ENCODE results near the gene MYBPHL.
A peak's percentile ranks its signal among the peaks of the same experiment; 100 is the strongest.

MYBPHL gene

GRCh38 chr1:109251277-109252166 is 55.3 kb downstream of the MYBPHL start:
- no peak for DNase-seq (ENCODE audit: low spot score)

- DNase-seq (ENCODE audit: low spot score) = no peak
These were observed 56.1 kb downstream of the MYBPHL start for GRCh38 chr1:109250454-109251276.

- peak; percentile 67 for DNase-seq (ENCODE audit: low spot score)
These were observed 57.0 kb downstream of the MYBPHL start for GRCh38 chr1:109249654-109250401.

- DNase-seq (ENCODE audit: low spot score) = peak; percentile 89
These were observed 57.8 kb downstream of the MYBPHL start, which contains the start of gene CELSR2 for GRCh38 chr1:109248797-109249629. Gene CELSR2 (plus strand): TSS chr1:109249539. CDS start chr1:109250080, 541 bp downstream.

- no peak for DNase-seq (ENCODE audit: low spot score)
These were observed 58.4 kb downstream of the MYBPHL start for GRCh38 chr1:109248444-109248796.

GRCh38 chr1:109247401-109248365 is 59.1 kb downstream of the MYBPHL start:
- no peak for DNase-seq (ENCODE audit: low spot score)

- no peak for DNase-seq (ENCODE audit: low spot score)
These were observed 60.7 kb downstream of the MYBPHL start for GRCh38 chr1:109246141-109246551.

- no peak for DNase-seq (ENCODE audit: low spot score)
These were observed 62.8 kb downstream of the MYBPHL start for GRCh38 chr1:109243860-109244552.

GRCh38 chr1:109243221-109243620 is 63.6 kb downstream of the MYBPHL start:
- DNase-seq (ENCODE audit: low spot score) = no peak

- peak; percentile 50 for DNase-seq (ENCODE audit: low spot score)
These were observed 64.4 kb downstream of the MYBPHL start for GRCh38 chr1:109242387-109242786.

Data from AG20443 (cell line).